ENCODE data around the gene SMAP1.

SMAP1 gene

DNA sequence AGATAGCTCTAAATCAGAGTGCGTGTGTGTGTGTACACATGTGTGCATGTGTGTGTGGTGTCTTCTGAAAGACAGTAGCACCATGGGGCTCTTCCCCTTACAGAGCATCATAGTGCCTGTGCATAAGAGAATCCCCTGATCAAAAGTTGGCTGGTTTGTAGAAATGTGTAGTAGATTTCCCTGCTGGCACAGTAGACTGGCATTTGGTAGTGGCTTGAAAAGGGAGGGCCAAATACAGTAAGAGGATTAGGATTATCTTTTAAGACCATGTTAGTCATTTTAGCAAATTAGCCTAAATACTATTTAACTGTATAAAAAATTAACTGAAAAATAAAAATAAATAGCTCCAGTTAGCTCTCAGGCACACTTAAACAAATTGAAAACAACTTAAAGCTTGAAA, 176.6 kb downstream of the SMAP1 start:
- no peak for DNase-seq

GRCh38 chr6:70846207-70846835, 178.6 kb downstream of the SMAP1 start:
- no peak for DNase-seq

DNA sequence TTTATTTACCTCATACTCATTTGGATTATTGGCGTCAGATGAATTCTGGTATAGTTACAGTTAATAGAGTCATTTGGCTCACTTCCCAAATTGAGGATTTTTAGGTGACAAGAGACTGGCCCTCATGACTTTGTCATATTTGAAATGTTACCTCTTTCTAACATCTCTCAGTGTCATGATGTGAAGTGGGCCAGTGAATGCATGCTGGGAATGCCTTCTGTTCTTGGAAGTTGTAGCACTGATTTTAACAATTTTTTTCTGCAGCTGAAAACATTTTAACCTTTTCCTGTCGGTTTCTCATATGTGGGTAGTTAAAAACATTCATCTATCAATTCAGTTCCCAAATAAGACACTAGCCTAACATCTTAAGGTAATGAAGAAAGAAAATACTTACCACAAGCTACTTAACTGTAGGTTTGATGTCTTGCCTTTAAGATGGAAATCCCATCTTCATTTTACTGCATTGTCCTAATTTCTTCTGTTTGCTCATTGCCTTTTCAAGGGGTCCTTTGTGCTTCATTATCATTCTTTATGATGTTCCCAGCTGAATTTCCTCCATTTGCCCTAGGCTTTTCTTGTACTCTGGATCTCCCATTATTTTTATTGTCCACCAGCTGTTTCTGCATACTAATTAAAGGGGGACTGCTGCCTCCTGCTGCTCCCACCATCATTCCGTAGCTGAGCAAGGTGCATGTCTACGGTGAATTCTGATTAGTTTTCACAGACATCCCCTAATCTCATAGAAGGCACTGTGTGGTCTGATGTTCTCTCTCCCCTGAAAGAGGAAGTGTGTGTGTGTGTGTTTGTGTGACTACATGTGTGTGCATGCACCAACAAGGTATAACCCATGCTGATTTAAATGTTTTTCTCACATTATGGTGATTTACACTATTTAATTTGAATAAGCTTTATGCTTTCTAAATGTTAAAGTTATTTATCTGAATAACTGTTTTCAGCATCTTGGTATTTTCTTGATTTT, 179.7 kb downstream of the SMAP1 start:
- DNase-seq: no peak

DNA sequence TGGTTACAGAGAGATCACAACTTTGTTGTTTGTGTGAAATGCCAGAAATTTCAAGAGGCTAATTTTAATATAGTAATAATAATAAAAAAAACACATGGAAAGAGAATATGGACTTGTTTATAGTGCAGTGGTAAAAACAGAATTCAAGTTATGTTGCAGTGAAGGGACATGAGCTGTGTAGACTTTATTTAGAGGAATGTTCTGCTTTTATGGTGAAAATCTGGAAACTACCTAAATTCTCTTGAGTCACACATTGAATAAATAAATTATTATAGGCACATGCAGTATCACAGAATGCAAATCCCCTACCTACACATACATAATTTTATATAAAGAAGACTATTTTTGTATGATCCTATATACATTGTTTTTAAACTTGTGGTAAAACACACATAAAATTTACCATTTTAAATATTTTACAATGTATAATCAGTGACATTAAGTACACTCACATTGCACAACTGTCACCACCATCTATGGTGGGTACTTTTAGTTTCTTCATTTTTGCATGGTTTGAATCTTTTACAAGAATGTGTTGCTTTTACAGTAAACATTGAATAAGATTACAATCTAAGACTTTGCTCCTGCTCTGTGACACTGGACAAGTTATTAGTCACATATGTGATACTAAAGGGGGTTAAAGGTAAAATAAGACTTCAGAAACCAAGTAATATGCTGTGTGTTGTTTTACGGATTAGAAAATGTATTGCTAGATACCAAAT, 181.8 kb downstream of the SMAP1 start:
- DNase-seq: no peak

DNA sequence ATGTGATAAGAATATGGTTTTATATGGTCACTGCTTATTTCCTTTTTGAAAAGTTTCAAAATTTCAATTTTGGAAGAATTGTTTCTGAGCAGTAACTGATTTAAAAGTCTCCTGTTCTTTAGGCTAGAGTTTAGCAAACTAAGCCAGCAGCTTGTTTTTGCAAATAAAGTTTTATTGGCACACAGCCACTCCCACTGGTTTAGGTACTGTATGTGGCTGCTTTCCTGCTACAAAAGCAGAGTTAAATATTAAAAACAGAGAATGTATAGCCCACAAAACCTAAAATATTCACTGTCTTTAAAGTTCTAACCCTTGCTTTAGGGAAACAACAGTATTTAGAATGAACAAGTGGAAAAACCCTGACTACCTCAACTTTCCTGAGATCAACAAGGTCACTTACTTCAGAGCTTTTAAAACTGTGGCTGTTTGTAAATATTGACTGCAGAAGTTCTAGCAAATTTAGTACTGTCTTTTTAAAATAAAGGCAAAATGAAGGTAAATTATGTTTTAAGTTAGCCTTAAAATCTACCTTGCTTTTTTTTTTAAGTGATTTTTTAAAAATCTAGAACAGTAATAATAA, 185.1 kb downstream of the SMAP1 start:
- no peak for DNase-seq

DNA sequence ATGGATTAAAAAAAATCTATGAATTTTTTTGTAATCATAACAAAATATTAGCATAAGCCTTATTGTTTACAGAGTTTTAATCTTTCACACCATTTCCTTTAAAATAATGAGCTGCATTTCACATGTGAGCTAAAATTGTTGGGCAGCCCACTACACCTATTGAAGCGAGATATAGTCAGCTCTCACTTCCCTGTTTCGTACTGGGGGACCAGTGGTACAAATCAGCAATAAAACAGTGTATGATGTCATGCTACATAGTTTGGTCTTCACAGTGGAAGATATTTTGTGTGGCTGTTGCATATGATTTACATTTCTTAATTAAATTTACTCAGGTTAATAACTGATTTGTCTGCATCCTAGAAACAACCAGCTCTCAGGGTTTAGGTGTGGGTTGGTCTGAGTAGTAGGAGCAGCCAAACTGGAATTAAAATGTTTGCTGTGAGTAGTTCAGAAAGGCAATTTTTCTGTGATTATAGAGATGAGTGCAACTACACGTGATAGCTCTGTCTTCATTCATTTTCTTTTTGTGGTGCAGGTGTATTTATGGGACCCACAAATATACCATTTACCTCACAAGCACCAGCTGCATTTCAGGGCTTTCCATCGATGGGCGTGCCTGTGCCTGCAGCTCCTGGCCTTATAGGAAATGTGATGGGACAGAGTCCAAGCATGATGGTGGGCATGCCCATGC, 189.8 kb downstream of the SMAP1 start:
- DNase-seq: no peak

DNA sequence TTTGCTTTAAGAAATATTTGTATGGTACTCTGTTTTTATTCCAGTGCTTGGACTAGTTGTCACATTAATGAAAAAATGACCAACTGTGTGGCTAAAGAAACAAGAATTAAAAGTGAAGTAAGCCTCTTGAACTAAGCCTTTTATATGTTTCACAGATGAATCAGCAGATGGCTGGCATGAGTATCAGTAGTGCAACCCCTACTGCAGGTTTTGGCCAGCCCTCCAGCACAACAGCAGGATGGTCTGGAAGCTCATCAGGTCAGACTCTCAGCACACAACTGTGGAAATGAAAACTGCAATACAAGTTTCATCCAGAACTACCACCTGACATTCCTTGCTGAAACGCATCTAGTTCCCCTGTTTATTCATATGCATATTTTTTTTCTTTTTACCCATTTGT, 192.4 kb downstream of the SMAP1 start:
- DNase-seq: no peak

DNA sequence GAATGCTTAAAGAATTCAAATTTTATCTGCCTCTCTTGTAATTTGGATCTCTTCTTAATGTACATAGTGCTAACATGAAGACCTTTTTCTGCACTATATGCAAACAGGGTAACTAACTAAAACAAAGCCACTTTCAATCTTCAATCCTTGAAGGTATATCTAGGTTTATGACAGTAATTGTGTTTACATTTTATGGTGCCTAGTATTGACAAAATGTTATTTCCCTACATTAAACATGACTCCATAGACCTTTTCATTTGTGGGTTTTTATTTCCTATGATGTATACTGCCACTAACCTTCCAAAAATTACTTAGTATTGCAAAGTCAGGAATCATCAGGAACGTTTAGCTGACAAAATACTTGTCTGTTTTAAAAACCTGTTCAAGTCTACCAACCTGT, 193.2 kb downstream of the SMAP1 start:
- DNase-seq: no peak

GRCh38 chr6:70863343-70863742, 195.7 kb downstream of the SMAP1 start:
- no peak for DNase-seq

DNA sequence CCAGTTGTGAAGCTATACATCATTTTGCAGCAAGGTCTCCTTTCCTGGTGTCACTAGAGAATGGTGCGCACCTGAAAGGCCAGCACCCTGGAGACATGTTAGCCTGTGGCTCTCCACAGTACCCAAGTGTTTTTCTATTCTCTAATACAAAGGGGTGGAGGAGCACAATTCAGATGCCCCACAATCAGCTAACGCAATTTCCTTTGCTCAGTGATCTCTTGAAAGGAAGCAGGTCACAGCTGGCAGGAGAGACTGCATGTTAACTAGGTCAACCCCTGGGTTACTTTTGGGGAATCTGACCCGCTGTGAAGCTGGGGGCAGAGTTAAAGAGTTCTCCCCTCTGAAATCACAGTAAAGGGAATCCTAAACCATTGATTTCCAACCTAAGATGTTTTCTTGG, 196.7 kb downstream of the SMAP1 start:
- no peak for DNase-seq

DNA sequence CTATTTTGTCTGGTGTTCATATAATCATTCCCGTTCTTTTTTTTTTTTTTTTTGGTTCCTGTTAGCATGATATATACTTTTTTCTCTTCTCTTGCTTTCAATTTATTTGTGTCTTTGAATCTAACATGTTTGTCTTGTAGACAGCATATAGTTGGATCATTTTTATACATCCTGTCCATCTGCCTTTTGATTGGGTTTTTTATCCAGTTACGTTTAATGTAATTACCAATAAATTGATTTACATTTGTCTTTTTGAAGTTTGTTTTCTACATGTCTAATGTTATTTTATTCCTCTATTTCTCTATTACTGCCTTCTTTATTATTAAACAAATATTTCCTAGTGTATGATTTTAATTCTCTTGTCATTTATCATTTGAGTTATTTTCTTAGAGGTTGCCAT, 204.8 kb downstream of the SMAP1 start:
- no peak for DNase-seq

GRCh38 chr6:70874181-70874913, 206.7 kb downstream of the SMAP1 start:
- no peak for DNase-seq

- no peak for DNase-seq
These were observed 211.8 kb downstream of the SMAP1 start for GRCh38 chr6:70879496-70879895.

GRCh38 chr6:70884074-70884983, 216.6 kb downstream of the SMAP1 start:
- DNase-seq: peak; percentile 66

DNA sequence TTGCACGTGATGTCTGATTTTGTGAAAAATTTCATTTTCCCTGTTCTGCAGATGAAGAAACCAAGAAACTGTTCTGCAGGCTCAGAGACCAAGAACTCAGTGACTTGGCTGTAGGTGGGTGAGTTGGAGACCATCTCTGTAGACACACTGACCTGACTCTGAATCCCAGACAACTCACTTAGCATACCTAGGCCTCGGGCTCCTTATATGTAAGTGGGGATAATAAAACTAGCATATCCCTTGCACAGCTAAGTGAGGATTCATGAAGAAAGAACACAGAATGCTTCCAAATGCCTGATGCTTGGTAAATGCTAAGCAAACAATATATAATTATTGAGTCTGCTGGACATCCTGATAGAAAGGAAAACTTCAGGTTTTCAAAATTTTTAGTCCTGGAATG, 218.4 kb downstream of the SMAP1 start:
- no peak for DNase-seq

GRCh38 chr6:70886661-70887060, 219.0 kb downstream of the SMAP1 start:
- no peak for DNase-seq

GRCh38 chr6:70889270-70889669, 221.6 kb downstream of the SMAP1 start:
- no peak for DNase-seq

GRCh38 chr6:70894001-70894400, 226.3 kb downstream of the SMAP1 start:
- no peak for DNase-seq

DNA sequence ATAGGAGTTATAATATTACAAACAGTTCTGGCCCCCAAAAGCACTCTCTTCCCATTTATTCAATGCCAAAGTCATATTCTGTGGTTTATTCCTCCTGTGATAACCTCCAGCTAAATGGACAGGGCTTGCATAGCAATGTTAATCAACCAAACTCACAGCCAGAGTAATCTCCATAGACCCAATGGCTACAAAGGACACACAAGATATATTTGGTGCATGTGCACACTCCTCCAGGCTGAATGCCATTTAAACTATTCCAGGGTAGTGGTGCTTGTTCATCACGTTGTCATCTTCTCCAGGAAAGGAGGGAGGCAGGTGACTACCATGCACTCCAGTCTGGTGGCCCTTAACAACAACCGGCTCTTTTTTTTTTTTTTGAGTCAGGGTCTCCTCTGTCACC, 232.4 kb downstream of the SMAP1 start:
- no peak for DNase-seq

DNA sequence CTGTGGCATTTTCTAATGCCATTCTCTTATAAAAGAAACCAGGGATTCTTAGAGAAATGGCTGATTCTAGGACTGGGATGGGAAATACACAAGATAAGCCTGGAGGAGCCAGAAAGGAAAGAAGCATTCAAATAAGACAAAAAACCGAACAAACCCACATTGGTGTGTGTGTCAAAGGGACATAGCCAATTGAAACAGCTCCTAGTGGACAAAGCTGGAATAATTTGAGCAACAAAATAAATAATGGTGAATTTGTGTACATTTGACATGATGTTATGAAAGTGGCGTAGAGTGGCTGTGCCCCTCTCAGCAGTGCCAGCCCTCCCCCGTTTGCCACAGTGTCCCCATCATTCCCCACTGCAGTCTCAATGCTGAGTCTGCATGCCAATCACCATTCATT, 233.6 kb downstream of the SMAP1 start:
- DNase-seq: no peak
